ENCODE results near the gene TNS3. TPM values are rescaled to one million over a fixed set of nuclear protein-coding genes. Genes with fewer than 3 reads are reported as not detected.

The TNS3 gene
- total and polyA plus RNA-seq, 9 of the 15 experiments (the other 6 are each of a cell fraction or from before 2014, with no cell fraction given), result 0.20 TPM; not detected in 8

- TF ChIP-seq CREB5 (CRISPR knock-in tag; IDR thresholded peaks at IDR 0.05), result no peak
- no peak for TF ChIP-seq MCM3 (IDR thresholded peaks at IDR 0.05)
- no peak for TF ChIP-seq ZNF584 (CRISPR knock-in tag; IDR thresholded peaks at IDR 0.05; ENCODE audit: low read depth)
- TF ChIP-seq RB1 (IDR thresholded peaks at IDR 0.05; ENCODE audit: low read depth), result no peak
- no peak for TF ChIP-seq HMG20A (CRISPR knock-in tag; conservative IDR thresholded peaks at IDR 0.05)
- no peak for TF ChIP-seq ZNF197 (CRISPR knock-in tag; IDR thresholded peaks at IDR 0.05; ENCODE audit: low read depth)
- TF ChIP-seq ZNF41 (CRISPR knock-in tag; conservative IDR thresholded peaks at IDR 0.05), result no peak
- TF ChIP-seq CEBPB (tag; IDR thresholded peaks at IDR 0.05), result no peak
- no peak for TF ChIP-seq C11orf30 (IDR thresholded peaks at IDR 0.05; ENCODE audit: low read depth)
- TF ChIP-seq NFE2 (IDR thresholded peaks at IDR 0.05; ENCODE audit: low read depth), result no peak
- Histone ChIP-seq H3K9me3 (replicated peaks; ENCODE audit: control insufficient read depth, insufficient read depth, low read depth, low read length) (no peaks in the 10 kb centered on the region), H3K27me3 (ENCODE audit: control insufficient read depth in 2 of 2, insufficient read depth in 2 of 2, low read length in 2 of 2) (peaks cover 16 to 49% of the 10 kb centered on the region in 2 experiments), H3K9me1 (ENCODE audit: control insufficient read depth, insufficient read depth, low read length) (no peaks in the 10 kb centered on the region), H2AFZ (ENCODE audit: low read depth, low read length) (no peak overlapping the region), H4K20me1 (replicated peaks; ENCODE audit: control insufficient read depth, insufficient read depth, low read length) (no peaks in the 10 kb centered on the region), H3K36me3 (ENCODE audit: control insufficient read depth, insufficient read depth, low read length) (no peaks in the 10 kb centered on the region), H3K79me2 (ENCODE audit: control insufficient read depth, insufficient read depth, low read length) (no peaks in the 10 kb centered on the region), H3K9ac (ENCODE audit: insufficient read depth in 1 of 2, low read depth in 2 of 2, low read length in 2 of 2) (no peak overlapping the region), H3K4me2 (ENCODE audit: insufficient read depth, low read length) (no peak overlapping the region), H3K4me1 (replicated peaks in 1 of 2; ENCODE audit: control insufficient read depth in 2 of 2, insufficient read depth in 2 of 2, low read length in 2 of 2) (no peaks in the 10 kb centered on the region; a peak in 1 of 5 replicates), H3K4me3 (no peak overlapping the region), H3K27ac (ENCODE audit: extremely low read depth, low read depth, low read length) (no peak overlapping the region)
- WGBS (ENCODE audit: insufficient coverage, low coverage, missing lambda C conversion rate), result under 1% methylated on average over 8 of the region's 8 CpGs
- no TSS peak for BruUV-seq (replicated peaks)
- no peak for FAIRE-seq
- no peak for DNase-seq (ENCODE audit: extremely low read depth in 1 of 4, low spot score in 3 of 4)
- in situ Hi-C loops (cut with MboI), result no loop called here
- ChIA-PET CTCF (ENCODE audit: low intra/inter-chr PET ratio) (no interaction called here), POLR2A (no interaction called here)
- ATAC-seq, result no peak
- intact Hi-C loops (cut with micrococcal nuclease), result no loop called here
Observed at GRCh38 chr7:47299496-47299895, 282.4 kb downstream of the TNS3 start.
